ENCODE measurements around the gene KDM5B.

The KDM5B gene

GRCh38 chr1:202689493-202690342 lies 118.5 kb downstream of the KDM5B start:
- Histone ChIP-seq H3K4me3 (replicated peaks; ENCODE audit: low read depth, low read length) (no peak overlapping the region), H3K27me3 (replicated peaks; ENCODE audit: control insufficient read depth, insufficient read depth, low read length) (no peaks in the 10 kb centered on the region; the same call in 1 of the 2 replicates)
- TF ChIP-seq, protein P1, sequence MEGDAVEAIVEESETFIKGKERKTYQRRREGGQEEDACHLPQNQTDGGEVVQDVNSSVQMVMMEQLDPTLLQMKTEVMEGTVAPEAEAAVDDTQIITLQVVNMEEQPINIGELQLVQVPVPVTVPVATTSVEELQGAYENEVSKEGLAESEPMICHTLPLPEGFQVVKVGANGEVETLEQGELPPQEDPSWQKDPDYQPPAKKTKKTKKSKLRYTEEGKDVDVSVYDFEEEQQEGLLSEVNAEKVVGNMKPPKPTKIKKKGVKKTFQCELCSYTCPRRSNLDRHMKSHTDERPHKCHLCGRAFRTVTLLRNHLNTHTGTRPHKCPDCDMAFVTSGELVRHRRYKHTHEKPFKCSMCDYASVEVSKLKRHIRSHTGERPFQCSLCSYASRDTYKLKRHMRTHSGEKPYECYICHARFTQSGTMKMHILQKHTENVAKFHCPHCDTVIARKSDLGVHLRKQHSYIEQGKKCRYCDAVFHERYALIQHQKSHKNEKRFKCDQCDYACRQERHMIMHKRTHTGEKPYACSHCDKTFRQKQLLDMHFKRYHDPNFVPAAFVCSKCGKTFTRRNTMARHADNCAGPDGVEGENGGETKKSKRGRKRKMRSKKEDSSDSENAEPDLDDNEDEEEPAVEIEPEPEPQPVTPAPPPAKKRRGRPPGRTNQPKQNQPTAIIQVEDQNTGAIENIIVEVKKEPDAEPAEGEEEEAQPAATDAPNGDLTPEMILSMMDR (IDR thresholded peaks at IDR 0.05; ENCODE audit: insufficient read depth, low read length, poor library complexity, severe bottlenecking), result no peak

GRCh38 chr1:202689082-202689481 lies 119.1 kb downstream of the KDM5B start:
- Histone ChIP-seq H3K36me3 (ENCODE audit: control insufficient read depth, insufficient read depth, low read length) (no peaks in the 10 kb centered on the region), H3K27me3 (replicated peaks; ENCODE audit: control insufficient read depth, insufficient read depth, low read length) (no peaks in the 10 kb centered on the region; the same call in 1 of the 2 replicates), H3K4me3 (replicated peaks; ENCODE audit: low read depth, low read length) (no peak overlapping the region)
- TF ChIP-seq, protein P1 (IDR thresholded peaks at IDR 0.05; ENCODE audit: insufficient read depth, low read length, poor library complexity, severe bottlenecking), result no peak
- no peak for DNase-seq (ENCODE audit: extremely low read depth, insufficient read length)

More at GRCh38 chr1:202689493-202690342, 118.5 kb downstream of the KDM5B start:
- DNase-seq (ENCODE audit: extremely low read depth, insufficient read length), result no peak
- H3K36me3 ChIP-seq (ENCODE audit: control insufficient read depth, insufficient read depth, low read length), result no peaks in the 10 kb centered on the region

GRCh38 chr1:202688401-202688800 lies 119.8 kb downstream of the KDM5B start:
- DNase-seq (ENCODE audit: extremely low read depth, insufficient read length), result no peak
- TF ChIP-seq, protein P1 (IDR thresholded peaks at IDR 0.05; ENCODE audit: insufficient read depth, low read length, poor library complexity, severe bottlenecking), result no peak
- no peak overlapping the region for H3K4me3 ChIP-seq (replicated peaks; ENCODE audit: low read depth, low read length)
- no peaks in the 10 kb centered on the region for H3K36me3 ChIP-seq (ENCODE audit: control insufficient read depth, insufficient read depth, low read length)
- H3K27me3 ChIP-seq (replicated peaks; ENCODE audit: control insufficient read depth, insufficient read depth, low read length), result no peaks in the 10 kb centered on the region; the same call in 1 of the 2 replicates

DNA sequence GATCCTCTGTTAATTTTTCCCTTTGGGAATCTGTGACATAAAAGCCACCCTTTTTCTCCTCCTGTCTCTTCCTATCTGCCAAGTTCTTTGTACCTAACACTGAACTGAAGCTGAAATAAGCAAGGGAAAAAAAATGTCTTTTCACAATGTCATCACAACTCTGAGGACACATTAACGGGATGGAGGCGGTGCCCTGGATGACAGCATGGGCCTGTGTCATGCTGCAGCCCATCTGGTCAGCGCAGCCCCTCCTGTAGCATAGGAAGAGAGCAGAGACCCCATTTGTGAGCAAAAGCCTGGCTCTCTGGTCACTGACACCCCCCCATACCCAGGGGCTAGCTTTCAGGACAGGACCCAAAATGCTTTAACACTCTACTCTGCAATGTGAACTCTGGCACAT lies 120.4 kb downstream of the KDM5B start:
- TF ChIP-seq, protein P1 (IDR thresholded peaks at IDR 0.05; ENCODE audit: insufficient read depth, low read length, poor library complexity, severe bottlenecking), result no peak
- Histone ChIP-seq H3K4me3 (replicated peaks; ENCODE audit: low read depth, low read length) (no peak overlapping the region), H3K27me3 (replicated peaks; ENCODE audit: control insufficient read depth, insufficient read depth, low read length) (no peaks in the 10 kb centered on the region; the same call in 1 of the 2 replicates), H3K36me3 (ENCODE audit: control insufficient read depth, insufficient read depth, low read length) (no peaks in the 10 kb centered on the region)
- no peak for DNase-seq (ENCODE audit: extremely low read depth, insufficient read length)

DNA sequence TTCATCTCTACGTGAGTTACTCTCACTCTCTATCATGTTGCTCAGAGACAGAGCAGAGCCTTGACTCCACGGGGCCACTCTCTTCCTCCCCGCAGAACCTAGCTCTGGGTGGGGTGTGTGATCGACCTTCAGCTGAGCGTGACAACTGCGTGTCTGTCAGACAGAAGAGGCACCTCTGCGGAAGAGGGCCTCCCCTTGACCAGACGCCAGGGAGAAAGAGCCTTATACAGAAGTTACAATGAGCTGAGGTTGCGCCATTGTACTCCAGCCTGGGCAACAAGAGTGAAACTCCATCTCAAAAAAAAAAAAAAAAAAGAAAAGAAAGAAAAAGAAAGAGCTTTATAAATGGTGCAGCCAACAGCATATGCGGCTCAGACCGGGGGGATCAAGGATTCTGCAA lies 120.9 kb downstream of the KDM5B start:
- no peaks in the 10 kb centered on the region for H3K36me3 ChIP-seq (ENCODE audit: control insufficient read depth, insufficient read depth, low read length)
- no peak overlapping the region for H3K4me3 ChIP-seq (replicated peaks; ENCODE audit: low read depth, low read length)
- TF ChIP-seq, protein P1 (IDR thresholded peaks at IDR 0.05; ENCODE audit: insufficient read depth, low read length, poor library complexity, severe bottlenecking), result no peak
- no peak for DNase-seq (ENCODE audit: extremely low read depth, insufficient read length)
- H3K27me3 ChIP-seq (replicated peaks; ENCODE audit: control insufficient read depth, insufficient read depth, low read length), result no peaks in the 10 kb centered on the region; the same call in 1 of the 2 replicates
